ENCODE measurements around the gene NLGN1.

The NLGN1 gene

GRCh38 chr3:173745952-173746682 is 348.6 kb downstream of the NLGN1 start:
- peak; percentile 76 for DNase-seq (ENCODE audit: low read depth)
- TF ChIP-seq CTCF (conservative IDR thresholded peaks at IDR 0.05; ENCODE audit: control insufficient read depth, insufficient read depth, low read depth, low read length) = no peak
- no peak overlapping the region for H3K4me3 ChIP-seq (ENCODE audit: control insufficient read depth, low read depth, low read length)

- TF ChIP-seq CTCF (conservative IDR thresholded peaks at IDR 0.05; ENCODE audit: control insufficient read depth, insufficient read depth, low read depth, low read length) = no peak
- DNase-seq (ENCODE audit: low read depth) = peak; percentile 39
Observed at GRCh38 chr3:173747427-173747826, 349.9 kb downstream of the NLGN1 start.

GRCh38 chr3:173748105-173748504 is 350.6 kb downstream of the NLGN1 start:
- TF ChIP-seq CTCF (conservative IDR thresholded peaks at IDR 0.05; ENCODE audit: control insufficient read depth, insufficient read depth, low read depth, low read length) = no peak

More at GRCh38 chr3:173747427-173747826, 349.9 kb downstream of the NLGN1 start:
- H3K4me3 ChIP-seq (ENCODE audit: control insufficient read depth, low read depth, low read length) = no peak overlapping the region

GRCh38 chr3:173750095-173750494 is 352.6 kb downstream of the NLGN1 start:
- TF ChIP-seq CTCF (conservative IDR thresholded peaks at IDR 0.05; ENCODE audit: control insufficient read depth, insufficient read depth, low read depth, low read length) = no peak
- DNase-seq (ENCODE audit: low read depth) = peak; percentile 38
- H3K4me3 ChIP-seq (ENCODE audit: control insufficient read depth, low read depth, low read length) = no peak overlapping the region

More at GRCh38 chr3:173748105-173748504, 350.6 kb downstream of the NLGN1 start:
- H3K4me3 ChIP-seq (ENCODE audit: control insufficient read depth, low read depth, low read length) = no peak overlapping the region
- no peak for DNase-seq (ENCODE audit: low read depth)

GRCh38 chr3:173750591-173750990 is 353.0 kb downstream of the NLGN1 start:
- no peak for DNase-seq (ENCODE audit: low read depth)
- no peak for TF ChIP-seq CTCF (conservative IDR thresholded peaks at IDR 0.05; ENCODE audit: control insufficient read depth, insufficient read depth, low read depth, low read length)

GRCh38 chr3:173753593-173753992 is 356.0 kb downstream of the NLGN1 start:
- TF ChIP-seq CTCF (conservative IDR thresholded peaks at IDR 0.05; ENCODE audit: control insufficient read depth, insufficient read depth, low read depth, low read length) = no peak
- peak; percentile 24 for DNase-seq (ENCODE audit: low read depth)
- no peak overlapping the region for H3K4me3 ChIP-seq (ENCODE audit: control insufficient read depth, low read depth, low read length)

More at GRCh38 chr3:173750591-173750990, 353.0 kb downstream of the NLGN1 start:
- H3K4me3 ChIP-seq (ENCODE audit: control insufficient read depth, low read depth, low read length) = no peak overlapping the region
